ENCODE results near the gene CFI.
A peak's percentile ranks its signal among the peaks of the same experiment; 100 is the strongest.

CFI gene

GRCh38 chr4:109735566-109736365 is 66.0 kb downstream of the CFI start:
- DNase-seq (ENCODE audit: extremely low read depth in 1 of 2, low read depth in 1 of 2), result no peak

GRCh38 chr4:109733728-109734127 is 68.1 kb downstream of the CFI start:
- no peak for DNase-seq (ENCODE audit: extremely low read depth in 1 of 2, low read depth in 1 of 2)

GRCh38 chr4:109730619-109731545 is 70.9 kb downstream of the CFI start:
- no peak for DNase-seq (ENCODE audit: extremely low read depth in 1 of 2, low read depth in 1 of 2)

- peak; percentile 50 to 68 for DNase-seq (ENCODE audit: extremely low read depth in 1 of 2, low read depth in 1 of 2)
Measured at GRCh38 chr4:109729718-109730618, 71.8 kb downstream of the CFI start, which contains the start of gene PLA2G12A. TSS of gene PLA2G12A (minus strand) at chr4:109730070. CDS start at chr4:109729809, 261 bp downstream.

- peak; percentile 3 to 8 for DNase-seq (ENCODE audit: extremely low read depth in 1 of 2, low read depth in 1 of 2)
Measured at GRCh38 chr4:109729117-109729717, 72.6 kb downstream of the CFI start.

- DNase-seq (ENCODE audit: extremely low read depth in 1 of 2, low read depth in 1 of 2), result no peak
Measured at GRCh38 chr4:109728385-109728784, 73.4 kb downstream of the CFI start.

GRCh38 chr4:109723110-109723509 is 78.7 kb downstream of the CFI start:
- no peak for DNase-seq (ENCODE audit: extremely low read depth in 1 of 2, low read depth in 1 of 2)

GRCh38 chr4:109722357-109722756 is 79.4 kb downstream of the CFI start:
- DNase-seq (ENCODE audit: extremely low read depth in 1 of 2, low read depth in 1 of 2), result no peak

- DNase-seq (ENCODE audit: extremely low read depth in 1 of 2, low read depth in 1 of 2), result no peak
Measured at GRCh38 chr4:109721033-109721432, 80.8 kb downstream of the CFI start.

GRCh38 chr4:109719604-109720003 is 82.2 kb downstream of the CFI start:
- no peak for DNase-seq (ENCODE audit: extremely low read depth in 1 of 2, low read depth in 1 of 2)

GRCh38 chr4:109718759-109719158 is 83.0 kb downstream of the CFI start:
- no peak for DNase-seq (ENCODE audit: extremely low read depth in 1 of 2, low read depth in 1 of 2)

GRCh38 chr4:109713500-109713899 is 88.3 kb downstream of the CFI start:
- DNase-seq (ENCODE audit: extremely low read depth in 1 of 2, low read depth in 1 of 2), result no peak

GRCh38 chr4:109708990-109709389 is 92.8 kb downstream of the CFI start:
- no peak for DNase-seq (ENCODE audit: extremely low read depth in 1 of 2, low read depth in 1 of 2)

GRCh38 chr4:109708435-109708834 is 93.4 kb downstream of the CFI start:
- no peak for DNase-seq (ENCODE audit: extremely low read depth in 1 of 2, low read depth in 1 of 2)

GRCh38 chr4:109703664-109704361 is 98.0 kb downstream of the CFI start:
- DNase-seq (ENCODE audit: extremely low read depth in 1 of 2, low read depth in 1 of 2), result no peak

- DNase-seq (ENCODE audit: extremely low read depth in 1 of 2, low read depth in 1 of 2), result peak; percentile 38 to 63
Measured at GRCh38 chr4:109702950-109703663, 98.7 kb downstream of the CFI start, which contains the start of gene CASP6. TSS of gene CASP6 (minus strand) at chr4:109703445. CDS start at chr4:109703395, 50 bp downstream.

GRCh38 chr4:109701566-109702410 is 100.0 kb downstream of the CFI start:
- DNase-seq (ENCODE audit: extremely low read depth in 1 of 2, low read depth in 1 of 2), result no peak
